T-cell (primary cell): ENCODE measurements around the gene CTNS. TPM values are rescaled to one million over a fixed set of nuclear protein-coding genes. Genes with fewer than 3 reads are reported as not detected.

Experiments
- ATAC-seq, 4 experiments: fragments of 200-7000 bp in 3 of 4; fragments of 150-1000 bp in 1 of 4; cut with Tn5 transposase; replicated peaks in 1 of 4; 1 replicate in 3 of 4; 2 replicates in 1 of 4; pipeline ENCODE4 v1.10.0; 2021; ENCODE audit warnings: moderate library complexity in 3 of 4, mild to moderate bottlenecking in 2 of 4, moderate number of reproducible peaks in 1 of 4
- CTCF ChIA-PET, 2 donors: fragments of 300-600 bp; sonication (Branson Sonifier 250); formaldehyde crosslinking; loops; one replicate each; lab custom pipeline; 2022; ENCODE audit warnings: antibody characterized with exemption in 2 of 2; lab: Charles Lee
- POLR2A ChIA-PET, 2 donors: fragments of 300-600 bp; sonication (Branson Sonifier 250); formaldehyde crosslinking; loops; one replicate each; lab custom pipeline; 2022; ENCODE audit warnings: antibody characterized with exemption in 2 of 2; lab: Charles Lee
- DNase-seq, 35 experiments: peaks; one replicate each; pipeline versions ENCODE4 v3.0.0 to v3.0.0-alpha.2; 2013 to 2023
- H3K27ac ChIP-seq: one replicate; pipeline ENCODE4 v1.5.1; 2013; ENCODE audit warnings: low read length
- H3K27me3 ChIP-seq, 2 experiments: replicated peaks in 1 of 2; 1 replicate in 1 of 2; 2 replicates in 1 of 2; pipeline versions ENCODE4 v1.6.1 to v1.7.0; 2013; ENCODE audit warnings: low read length in 1 of 2, mixed read lengths in 1 of 2; ENCODE audit not compliant: control insufficient read depth in 2 of 2, insufficient read depth in 2 of 2; ENCODE audit errors: extremely low read depth in 1 of 2
- H3K36me3 ChIP-seq, 2 donors: 1 replicate in 1 of 2; 2 replicates in 1 of 2; pipeline versions ENCODE4 v1.6.1 to v1.7.0; 2013; ENCODE audit warnings: low read length in 1 of 2; ENCODE audit not compliant: control insufficient read depth in 2 of 2, insufficient read depth in 1 of 2; ENCODE audit errors: extremely low read depth in 1 of 2
- H3K4me1 ChIP-seq, 2 experiments: 1 replicate in 1 of 2; 2 replicates in 1 of 2; pipeline versions ENCODE4 v1.6.1 to v1.7.0; 2013; ENCODE audit warnings: low read length in 2 of 2, mixed read lengths in 1 of 2; ENCODE audit not compliant: insufficient read depth in 2 of 2, control insufficient read depth in 1 of 2; ENCODE audit errors: extremely low read depth in 1 of 2
- H3K4me3 ChIP-seq, 2 donors: 1 replicate in 1 of 2; 2 replicates in 1 of 2; pipeline versions ENCODE4 v1.5.1 to v1.7.0; 2013; ENCODE audit warnings: mild to moderate bottlenecking in 2 of 2, low read length in 1 of 2, moderate library complexity in 1 of 2; ENCODE audit not compliant: control insufficient read depth in 1 of 2; ENCODE audit errors: extremely low read depth in 1 of 2
- H3K9me3 ChIP-seq: 2 replicates; pipeline ENCODE4 v1.7.0; 2013
- H3K27ac Mint-ChIP-seq, 2 donors: one replicate each; pipeline ENCODE4 v1.8.0; 2020 to 2021; ENCODE audit warnings: mild to moderate bottlenecking in 2 of 2, mixed read lengths in 2 of 2
- H3K27me3 Mint-ChIP-seq, 2 donors: one replicate each; pipeline ENCODE4 v1.8.0; 2021 to 2022; ENCODE audit warnings: mixed read lengths in 2 of 2
- H3K36me3 Mint-ChIP-seq: one replicate; pipeline ENCODE4 v1.8.0; 2021; ENCODE audit warnings: mixed read lengths
- H3K4me1 Mint-ChIP-seq, 3 donors: one replicate each; pipeline ENCODE4 v1.8.0; 2020 to 2022; ENCODE audit warnings: mixed read lengths in 3 of 3, mild to moderate bottlenecking in 1 of 3
- H3K4me3 Mint-ChIP-seq, 3 donors: one replicate each; pipeline ENCODE4 v1.8.0; 2020 to 2022; ENCODE audit warnings: mild to moderate bottlenecking in 3 of 3, mixed read lengths in 3 of 3, moderate library complexity in 3 of 3
- H3K9me3 Mint-ChIP-seq, 3 donors: one replicate each; pipeline ENCODE4 v1.8.0; 2020 to 2022; ENCODE audit warnings: mixed read lengths in 3 of 3
- WGBS: methylation state at CpG from one replicate; pipeline ENCODE4 v1.1.5; 2013; ENCODE audit warnings: missing lambda C conversion rate; ENCODE audit not compliant: insufficient coverage; 5-methylcytosine and 5-hydroxymethylcytosine counted together
- total RNA-seq, 35 experiments: library from RNA in 6 of 35; stranded (reverse) in 6 of 35; fragments of 120-200 nt in 1 of 35; gene quantifications; one replicate each; pipeline versions ENCODE4 v1.2.1 to v1.2.4 and lab custom pipeline; 2013 to 2026

CTNS gene
- total RNA-seq, 5 donors from 2014 or later (not counting 1 experiment from before 2014, with no cell fraction given), result 7.1 to 15.9 (median 11.4) TPM

DNA sequence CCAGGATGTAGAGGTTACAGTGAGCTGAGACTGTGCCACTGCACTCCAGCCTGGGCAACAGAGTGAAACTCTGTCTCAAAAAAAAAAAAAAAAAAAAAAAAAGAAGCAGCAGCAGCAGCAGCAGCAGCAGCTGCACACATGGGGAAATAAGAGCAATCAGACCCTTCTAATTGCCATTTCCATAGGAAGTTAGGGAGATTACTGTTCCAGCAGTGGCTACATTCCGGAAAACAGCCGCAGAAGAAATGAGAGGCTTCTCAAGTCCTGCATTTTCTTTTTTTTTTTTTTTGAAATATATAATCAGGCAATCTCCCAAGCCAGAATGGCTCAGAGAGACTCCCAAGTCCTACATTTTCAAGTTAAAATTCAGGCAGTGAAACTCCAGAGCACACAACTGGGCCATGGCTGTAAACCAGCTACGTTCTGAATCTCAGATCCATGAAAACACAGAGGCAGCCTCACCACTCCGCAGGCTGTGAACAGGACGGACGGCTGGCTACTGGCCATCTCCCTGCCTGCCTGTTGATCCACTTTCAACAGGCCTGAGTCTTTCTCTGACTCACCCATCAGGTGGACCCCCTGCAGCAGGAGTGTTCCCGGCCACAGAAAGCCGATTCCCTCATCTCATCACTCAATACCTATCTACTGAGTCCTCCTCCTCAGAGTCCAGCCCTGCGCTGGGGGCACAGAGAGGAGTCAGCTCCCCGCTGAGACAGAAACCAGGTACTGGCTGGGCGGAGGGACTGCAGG lies 42.3 kb upstream of the CTNS start:
- CTCF ChIA-PET, result no interaction called here
- Mint-ChIP-seq H3K4me3 (no peak overlapping the region), H3K27ac (no peak overlapping the region), H3K27me3 (no peaks in the 10 kb centered on the region), H3K9me3 (no peaks in the 10 kb centered on the region), H3K4me1 (no peaks in the 10 kb centered on the region), H3K36me3 (peaks cover 19% of the 10 kb centered on the region)
- Histone ChIP-seq H3K9me3 (no peaks in the 10 kb centered on the region), H3K4me3 (no peak overlapping the region), H3K27ac (no peak overlapping the region), H3K27me3 (no peaks in the 10 kb centered on the region), H3K36me3 (peaks cover 2 to 11% of the 10 kb centered on the region in 2 donors), H3K4me1 (no peaks in the 10 kb centered on the region)
- POLR2A ChIA-PET, result no interaction called here
- DNase-seq (no peak), ATAC-seq (no peak)
- 94% methylated on average over 6 of the region's 11 CpGs for WGBS

DNA sequence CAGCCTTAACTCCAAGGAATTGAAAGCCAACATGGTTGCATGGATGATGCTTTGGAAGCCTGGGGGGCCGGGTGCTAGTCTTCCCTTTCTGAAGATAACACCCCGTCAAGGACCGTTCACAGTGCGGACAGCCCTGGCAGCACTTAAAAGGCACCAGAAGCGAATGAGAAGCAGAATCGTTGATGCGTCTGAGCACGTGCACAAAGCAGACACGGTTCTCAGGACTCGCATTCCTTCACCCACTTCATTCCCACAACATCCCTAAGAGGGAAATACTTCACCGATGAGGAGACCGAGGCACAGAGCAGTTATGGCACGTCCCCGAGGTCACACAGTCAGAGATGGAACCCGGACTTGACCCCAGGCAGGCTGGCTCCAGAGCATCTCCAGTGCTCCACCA lies 41.6 kb upstream of the CTNS start:
- Histone ChIP-seq H3K27me3 (no peaks in the 10 kb centered on the region), H3K9me3 (no peaks in the 10 kb centered on the region), H3K36me3 (peaks cover 2 to 3% of the 10 kb centered on the region in 2 donors), H3K27ac (no peak overlapping the region), H3K4me3 (no peak overlapping the region), H3K4me1 (no peaks in the 10 kb centered on the region)
- ATAC-seq (no peak), DNase-seq (no peak)
- no peak overlapping the region for H3K4me3 Mint-ChIP-seq
- H3K9me3 Mint-ChIP-seq, result no peaks in the 10 kb centered on the region
- H3K4me1 Mint-ChIP-seq, result no peaks in the 10 kb centered on the region
- peaks cover 12% of the 10 kb centered on the region for H3K36me3 Mint-ChIP-seq
- ChIA-PET POLR2A (no interaction called here), CTCF (no interaction called here)
- no peak overlapping the region for H3K27ac Mint-ChIP-seq
- whole genome bisulfite sequencing, result 89% methylated on average over 15 of the region's 15 CpGs
- no peaks in the 10 kb centered on the region for H3K27me3 Mint-ChIP-seq

DNA sequence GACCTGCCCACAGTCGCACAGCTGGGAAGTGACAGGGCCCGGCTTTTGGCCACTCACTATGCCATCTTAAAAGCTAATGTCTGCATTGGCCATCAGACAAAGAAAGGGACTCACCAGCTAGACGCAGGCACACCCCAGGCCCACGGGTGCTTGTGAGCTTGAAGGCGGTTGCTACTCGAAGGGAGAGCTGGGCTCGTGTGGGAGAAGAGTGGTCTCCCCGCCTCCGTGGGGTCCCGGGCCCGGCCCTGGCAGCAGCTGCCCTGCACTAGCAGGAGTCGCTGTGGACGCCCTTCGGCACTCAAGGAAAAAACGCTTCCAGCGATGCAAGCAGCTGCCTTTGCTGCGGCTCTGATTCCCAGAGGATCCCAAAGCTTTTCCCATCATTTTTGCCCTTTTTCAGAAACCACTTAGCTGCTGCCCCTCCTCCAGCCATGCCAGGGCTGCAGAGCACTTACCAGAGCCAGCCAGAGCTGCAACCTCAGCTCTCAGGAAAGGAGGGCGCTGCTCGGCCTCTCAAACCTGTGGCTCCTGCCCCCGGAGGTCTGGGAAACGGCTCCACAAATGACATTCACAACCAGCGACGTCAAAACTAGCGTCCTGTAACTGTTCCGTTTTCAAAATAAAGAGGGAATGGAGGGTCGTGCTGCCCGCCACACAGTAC lies 39.6 kb upstream of the CTNS start:
- 94% methylated on average over 27 of the region's 27 CpGs for WGBS
- Mint-ChIP-seq H3K4me1 (no peaks in the 10 kb centered on the region), H3K27me3 (no peaks in the 10 kb centered on the region), H3K36me3 (no peaks in the 10 kb centered on the region), H3K27ac (no peak overlapping the region), H3K4me3 (no peak overlapping the region), H3K9me3 (no peaks in the 10 kb centered on the region)
- H3K4me3 ChIP-seq, result no peak overlapping the region
- ATAC-seq, result no peak
- no peaks in the 10 kb centered on the region for H3K9me3 ChIP-seq
- H3K27me3 ChIP-seq, result no peaks in the 10 kb centered on the region
- H3K27ac ChIP-seq, result no peak overlapping the region
- H3K36me3 ChIP-seq, result peaks cover 0 to 2% of the 10 kb centered on the region in 2 donors
- POLR2A ChIA-PET, result no interaction called here
- no peaks in the 10 kb centered on the region for H3K4me1 ChIP-seq
- no peak for DNase-seq
- CTCF ChIA-PET, result no interaction called here

DNA sequence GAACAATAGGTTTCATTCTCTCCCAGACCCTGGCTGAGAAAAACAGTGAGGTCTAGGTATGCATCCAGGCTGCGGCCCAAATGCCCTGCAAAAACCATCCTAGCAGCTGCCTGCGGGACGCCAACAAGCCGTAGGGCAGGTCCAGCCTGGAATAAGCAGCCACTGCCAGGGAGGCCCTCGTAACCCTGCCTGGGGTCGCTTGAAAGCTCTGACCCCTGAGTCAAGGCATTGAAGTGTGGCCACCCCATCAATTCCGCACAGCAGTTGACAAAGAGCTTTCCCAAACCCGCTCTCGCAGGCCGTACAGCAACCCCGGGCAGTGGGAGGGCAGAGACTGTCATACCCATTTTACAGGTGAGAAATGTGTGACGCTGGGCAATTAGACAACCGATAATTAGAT lies 38.5 kb upstream of the CTNS start:
- H3K27me3 ChIP-seq, result no peaks in the 10 kb centered on the region
- no peak overlapping the region for H3K4me3 Mint-ChIP-seq
- no peak overlapping the region for H3K27ac ChIP-seq
- H3K27ac Mint-ChIP-seq, result no peak overlapping the region
- POLR2A ChIA-PET, result interaction anchor here in 1 of 2 donors (0.7 kb wide), 1 partner anchor 509 kb away, joined by 4 read pairs; no protein-coding TSS in a partner anchor
- no peaks in the 10 kb centered on the region for H3K4me1 ChIP-seq
- H3K9me3 Mint-ChIP-seq, result no peaks in the 10 kb centered on the region
- no peaks in the 10 kb centered on the region for H3K27me3 Mint-ChIP-seq
- H3K36me3 Mint-ChIP-seq, result no peaks in the 10 kb centered on the region
- peaks cover 0 to 2% (median 0%) of the 10 kb centered on the region in 3 donors for H3K4me1 Mint-ChIP-seq
- no peak for ATAC-seq
- no peak for DNase-seq
- no peaks in the 10 kb centered on the region for H3K36me3 ChIP-seq
- H3K4me3 ChIP-seq, result no peak overlapping the region
- CTCF ChIA-PET, result no interaction called here
- WGBS, result 86% methylated on average over 11 of the region's 13 CpGs
- H3K9me3 ChIP-seq, result no peaks in the 10 kb centered on the region

DNA sequence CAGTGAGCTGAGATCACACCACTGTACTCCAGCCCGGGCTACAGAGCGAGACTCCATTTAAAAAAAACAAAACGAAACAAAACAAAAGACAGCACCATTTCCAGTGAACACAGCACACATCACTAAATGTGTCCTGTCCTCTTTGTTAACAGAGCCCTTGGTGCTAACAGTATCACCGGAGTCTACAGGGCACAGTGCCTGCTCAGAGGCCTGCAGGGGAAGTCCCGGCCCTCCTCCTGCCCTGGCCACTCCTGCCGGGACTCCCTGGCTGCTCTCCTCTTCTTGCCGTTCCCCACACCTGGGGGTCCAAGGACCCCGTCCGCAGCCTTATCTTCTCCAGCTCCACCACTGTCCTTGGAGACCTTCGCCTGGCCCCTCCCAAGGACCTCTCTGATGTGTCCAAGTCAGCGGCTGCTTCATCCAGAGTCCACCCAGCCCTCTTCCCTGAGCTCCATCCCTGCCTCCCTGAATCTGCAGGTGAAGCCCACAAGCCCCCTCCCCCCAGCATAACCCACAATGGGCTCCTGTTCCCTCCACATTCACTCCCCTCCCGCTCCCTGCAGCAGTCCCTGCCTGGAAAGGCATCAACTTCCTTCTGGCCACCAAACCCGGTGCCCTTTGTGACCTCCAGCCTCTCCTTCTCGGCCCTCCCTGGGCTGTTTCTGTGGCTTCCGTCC lies 35.9 kb upstream of the CTNS start:
- 93% methylated on average over 12 of the region's 15 CpGs for WGBS
- Histone ChIP-seq H3K4me1 (no peaks in the 10 kb centered on the region), H3K27ac (no peak overlapping the region), H3K36me3 (peaks cover 2 to 7% of the 10 kb centered on the region in 2 donors), H3K27me3 (no peaks in the 10 kb centered on the region), H3K4me3 (no peak overlapping the region), H3K9me3 (no peaks in the 10 kb centered on the region)
- no peak overlapping the region for H3K27ac Mint-ChIP-seq
- H3K27me3 Mint-ChIP-seq, result no peaks in the 10 kb centered on the region
- H3K4me3 Mint-ChIP-seq, result no peak overlapping the region
- no peaks in the 10 kb centered on the region for H3K9me3 Mint-ChIP-seq
- ChIA-PET CTCF (no interaction called here), POLR2A (no interaction called here)
- DNase-seq (no peak), ATAC-seq (no peak)
- peaks cover 0 to 2% (median 0%) of the 10 kb centered on the region in 3 donors for H3K4me1 Mint-ChIP-seq
- H3K36me3 Mint-ChIP-seq, result peaks cover 10% of the 10 kb centered on the region

DNA sequence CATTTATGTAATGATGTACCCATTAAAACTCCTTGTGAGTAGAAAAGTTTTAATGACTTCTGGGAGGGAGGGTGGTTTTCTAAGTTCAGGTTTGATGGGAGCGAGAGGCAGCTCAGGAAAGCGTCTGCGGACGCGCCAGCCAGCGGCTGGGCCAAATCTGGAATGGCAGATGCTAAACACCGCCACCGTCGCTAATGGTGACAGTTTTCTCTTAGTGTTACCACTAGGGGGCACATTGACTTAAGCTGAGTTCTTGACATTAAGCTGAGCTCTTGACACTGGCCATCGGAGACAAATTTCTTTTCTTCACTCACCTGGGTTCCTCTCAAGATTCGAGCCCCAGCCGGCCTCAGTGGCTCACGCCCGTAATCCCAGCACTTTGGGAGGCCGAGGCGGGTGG lies 34.1 kb upstream of the CTNS start:
- Mint-ChIP-seq H3K27me3 (no peaks in the 10 kb centered on the region), H3K4me1 (peaks cover 0 to 2% (median 0%) of the 10 kb centered on the region in 3 donors), H3K4me3 (no peak overlapping the region), H3K36me3 (peaks cover 10% of the 10 kb centered on the region), H3K27ac (no peak overlapping the region), H3K9me3 (no peaks in the 10 kb centered on the region)
- Histone ChIP-seq H3K4me3 (no peak overlapping the region), H3K27ac (no peak overlapping the region), H3K36me3 (peaks cover 7 to 9% of the 10 kb centered on the region in 2 donors), H3K27me3 (no peaks in the 10 kb centered on the region), H3K4me1 (no peaks in the 10 kb centered on the region), H3K9me3 (no peaks in the 10 kb centered on the region)
- ChIA-PET CTCF (interaction anchor here in 1 of 2 donors (0.6 to 0.9 kb wide), 2 partner anchors 224 to 639 kb away, joined by 3 to 6 read pairs; no protein-coding TSS in a partner anchor), POLR2A (no interaction called here)
- DNase-seq (peak in 2 of 35 experiments; percentile 2 to 28), ATAC-seq (no peak)
- WGBS, result 86% methylated on average over 11 of the region's 16 CpGs
